H1 (cell line): ENCODE measurements around the gene CDADC1. TPM values are rescaled to one million over a fixed set of nuclear protein-coding genes. Genes with fewer than 3 reads are reported as not detected.

Source experiments
- CTCF ChIA-PET: fragments of 300-600 bp; sonication (Branson Sonifier 250); formaldehyde crosslinking; loops from one replicate; lab custom pipeline; 2021; ENCODE audit not compliant: partially characterized antibody; lab: Charles Lee
- POLR2A ChIA-PET: fragments of 300-600 bp; sonication (Branson Sonifier 250); formaldehyde crosslinking; loops from one replicate; lab custom pipeline; 2021; ENCODE audit warnings: inconsistent platforms; ENCODE audit not compliant: partially characterized antibody; lab: Charles Lee
- DNase-seq, 2 experiments: peaks; one replicate each; pipeline versions ENCODE4 v3.0.0 to v3.0.0-alpha.2; 2010 to 2022; ENCODE audit warnings: low spot score in 2 of 2, low read depth in 1 of 2, mixed read lengths in 1 of 2
- FAIRE-seq: peaks from 2 replicates; lab custom pipeline; 2011; peaks lifted over from hg19 to GRCh38; lab: Jason Lieb, UNC
- H2AFZ ChIP-seq: 2 replicates; pipeline ENCODE4 v1.8.1; 2012; ENCODE audit warnings: low read length, inconsistent platforms
- H2AK5ac ChIP-seq: 2 replicates; pipeline ENCODE4 v1.6.1; 2013; ENCODE audit warnings: low read depth, low read length
- H2BK120ac ChIP-seq: replicated peaks from 2 replicates; pipeline ENCODE3; 2013; ENCODE audit warnings: low read depth, low read length, inconsistent platforms
- H2BK12ac ChIP-seq: 2 replicates; pipeline ENCODE4 v1.6.1; 2013; ENCODE audit warnings: low read depth, low read length
- H2BK15ac ChIP-seq: 2 replicates; pipeline ENCODE4 v1.6.1; 2013; ENCODE audit warnings: low read length
- H2BK20ac ChIP-seq: 2 replicates; pipeline ENCODE4 v1.6.1; 2013; ENCODE audit warnings: low read length
- H2BK5ac ChIP-seq: 2 replicates; pipeline ENCODE4 v1.6.1; 2013; ENCODE audit warnings: low read depth, low read length
- H3K14ac ChIP-seq: 2 replicates; pipeline ENCODE4 v1.6.1; 2013; ENCODE audit warnings: inconsistent platforms; ENCODE audit not compliant: insufficient read length
- H3K18ac ChIP-seq: 2 replicates; pipeline ENCODE4 v1.6.1; 2013; ENCODE audit warnings: low read length; ENCODE audit errors: extremely low read depth
- H3K23ac ChIP-seq: 2 replicates; pipeline ENCODE4 v1.6.1; 2013; ENCODE audit warnings: inconsistent platforms; ENCODE audit not compliant: insufficient read length
- H3K23me2 ChIP-seq: 2 replicates; pipeline ENCODE4 v1.6.1; 2013; ENCODE audit warnings: low read depth, low read length
- H3K27ac ChIP-seq: 2 replicates; pipeline ENCODE4 v1.6.1; 2011; ENCODE audit warnings: low read depth, low read length, inconsistent platforms
- H3K27me3 ChIP-seq, 4 experiments: replicated peaks in 1 of 4; 1 replicate in 1 of 4; 2 replicates in 3 of 4; pipeline versions ENCODE4 v1.6.1 to v1.8.1; 2011 to 2013; ENCODE audit warnings: low read length in 3 of 4, mild to moderate bottlenecking in 3 of 4, inconsistent platforms in 2 of 4, mixed read lengths in 2 of 4, moderate library complexity in 1 of 4; ENCODE audit not compliant: control insufficient read depth in 3 of 4, insufficient read depth in 3 of 4; ENCODE audit errors: extremely low read depth in 1 of 4
- H3K36me3 ChIP-seq, 4 experiments: 2 replicates each; pipeline versions ENCODE4 v1.6.1 to v1.8.1; 2011 to 2013; ENCODE audit warnings: mild to moderate bottlenecking in 4 of 4, low read length in 3 of 4, moderate library complexity in 2 of 4, control low read depth in 1 of 4, inconsistent platforms in 1 of 4; ENCODE audit not compliant: insufficient read depth in 4 of 4, control insufficient read depth in 2 of 4
- H3K4ac ChIP-seq: replicated peaks from 2 replicates; pipeline ENCODE3; 2013; ENCODE audit warnings: low read length, low read depth, mixed read lengths, inconsistent platforms; ENCODE audit not compliant: insufficient read length
- H3K4me1 ChIP-seq, 4 experiments: replicated peaks in 1 of 4; 1 replicate in 1 of 4; 2 replicates in 3 of 4; pipeline versions ENCODE4 v1.6.1 to v1.8.1; 2011 to 2013; ENCODE audit warnings: low read length in 3 of 4, inconsistent platforms in 2 of 4, mixed read lengths in 1 of 4; ENCODE audit not compliant: insufficient read depth in 4 of 4, control insufficient read depth in 3 of 4
- H3K4me2 ChIP-seq, 2 experiments: 2 replicates each; pipeline versions ENCODE4 v1.6.1 to v1.8.1; 2011 to 2013; ENCODE audit warnings: low read depth in 2 of 2, low read length in 2 of 2, control low read depth in 1 of 2, inconsistent platforms in 1 of 2, mild to moderate bottlenecking in 1 of 2; ENCODE audit not compliant: insufficient read depth in 1 of 2
- H3K4me3 ChIP-seq, 4 experiments: fragments of 200-600, 300-600 bp in 1 of 4; sonication (generic), shearing (Covaris generic), sonication (Bioruptor Twin) in 1 of 4; 2 replicates each; pipeline versions ENCODE4 v1.5.1 to v1.8.1; 2011 to 2016; ENCODE audit warnings: low read length in 4 of 4, low read depth in 3 of 4, control low read depth in 2 of 4, inconsistent platforms in 2 of 4, mild to moderate bottlenecking in 2 of 4, mixed read lengths in 1 of 4, moderate library complexity in 1 of 4; ENCODE audit not compliant: insufficient read depth in 2 of 4; ENCODE audit errors: extremely low read depth in 1 of 4
- H3K56ac ChIP-seq: replicated peaks from 2 replicates; pipeline ENCODE3; 2013; ENCODE audit warnings: low read depth, mild to moderate bottlenecking, mixed read lengths, low read length, inconsistent platforms; ENCODE audit not compliant: insufficient read length
- H3K79me1 ChIP-seq: 2 replicates; pipeline ENCODE4 v1.6.1; 2013; ENCODE audit warnings: low read depth, low read length, control low read depth
- H3K79me2 ChIP-seq, 2 experiments: 2 replicates each; pipeline versions ENCODE4 v1.6.1 to v1.8.1; 2012 to 2013; ENCODE audit warnings: low read length in 2 of 2, mild to moderate bottlenecking in 2 of 2, inconsistent platforms in 1 of 2; ENCODE audit not compliant: insufficient read depth in 2 of 2, control insufficient read depth in 1 of 2
- H3K9ac ChIP-seq, 4 experiments: replicated peaks in 1 of 4; 1 replicate in 1 of 4; 2 replicates in 3 of 4; pipeline versions ENCODE4 v1.6.1 to v1.8.1; 2011 to 2013; ENCODE audit warnings: low read depth in 3 of 4, low read length in 3 of 4, control low read depth in 2 of 4, mild to moderate bottlenecking in 2 of 4, moderate library complexity in 2 of 4, inconsistent platforms in 1 of 4; ENCODE audit errors: extremely low read depth in 1 of 4
- H3K9me3 ChIP-seq, 2 experiments: 2 replicates each; pipeline versions ENCODE4 v1.6.1 to v1.8.1; 2012 to 2013; ENCODE audit warnings: mild to moderate bottlenecking in 2 of 2, moderate library complexity in 2 of 2, control low read depth in 1 of 2, inconsistent platforms in 1 of 2, low read depth in 1 of 2, low read length in 1 of 2, mixed read lengths in 1 of 2; ENCODE audit not compliant: insufficient read depth in 2 of 2
- H4K20me1 ChIP-seq, 2 experiments: replicated peaks in 1 of 2; 2 replicates each; pipeline versions ENCODE3 to v1.8.1; 2011 to 2013; ENCODE audit warnings: inconsistent platforms in 2 of 2, low read length in 2 of 2, mild to moderate bottlenecking in 1 of 2; ENCODE audit not compliant: insufficient read depth in 2 of 2, control insufficient read depth in 1 of 2
- H4K5ac ChIP-seq: 2 replicates; pipeline ENCODE4 v1.6.1; 2013; ENCODE audit warnings: low read length, low read depth, mixed read lengths, inconsistent platforms; ENCODE audit not compliant: insufficient read length
- H4K8ac ChIP-seq: 2 replicates; pipeline ENCODE4 v1.8.0; 2013; ENCODE audit warnings: mild to moderate bottlenecking, moderate library complexity, low read length, inconsistent platforms; ENCODE audit not compliant: insufficient read depth; ENCODE audit errors: extremely low read depth
- H4K91ac ChIP-seq: replicated peaks from 2 replicates; pipeline ENCODE3; 2013; ENCODE audit warnings: low read length, mixed read lengths, inconsistent platforms; ENCODE audit not compliant: insufficient read length
- CBX5 ChIP-seq: fragments of 300-800, 300-1000 bp; sonication (generic); IDR thresholded peaks from 2 replicates; pipeline ENCODE4 v1.7.1; 2016; ENCODE audit warnings: antibody characterized with exemption, low read length, low read depth
- YY1 ChIP-seq: IDR thresholded peaks from 2 replicates; pipeline ENCODE4 v1.6.1; 2011; ENCODE audit warnings: low read depth, mild to moderate bottlenecking, low read length
- WGBS, 2 experiments: shearing (Covaris generic) in 1 of 2; methylation state at CpG; one replicate each; pipeline versions ENCODE4 v1.1.6 to v1.1.7; 2013 to 2015; ENCODE audit warnings: low lambda C conversion rate in 2 of 2, mixed read lengths in 2 of 2, inconsistent platforms in 1 of 2, low coverage in 1 of 2, missing lambda C conversion rate in 1 of 2; ENCODE audit not compliant: insufficient replicate concordance in 2 of 2, insufficient coverage in 1 of 2, insufficient read length in 1 of 2; ENCODE audit errors: extremely low coverage in 1 of 2, missing lambda C conversion rate in 1 of 2; 5-methylcytosine and 5-hydroxymethylcytosine counted together
- polyA plus RNA-seq, 7 experiments: library from polyadenylated mRNA; depleted of rRNA in 3 of 7; stranded (reverse) in 5 of 7; unstranded in 2 of 7; fragments of >200 nt in 5 of 7; fragments of 200-250 nt in 2 of 7; gene quantifications; 1 replicate in 5 of 7; 2 replicates in 1 of 7; 4 replicates in 1 of 7; pipeline versions ENCODE4 v1.2.1 to v1.2.3, GENCODE V29; 2011 to 2013; ENCODE audit warnings: missing spikeins in 2 of 7, mixed read lengths in 2 of 7
- total RNA-seq: library from RNA; stranded (reverse); fragmentation: NEBNext Ultra II Directional; extraction: Animal tissue kit (Norgen Biotek cat#: 25700); gene quantifications from 2 replicates; pipeline ENCODE4 v1.2.1, GENCODE V29; 2021

CDADC1 gene
- total and polyA plus RNA-seq, 2 of the 8 experiments (the other 6 are each of a cell fraction or from before 2014, with no cell fraction given) = 0.98 to 2.7 TPM

DNA sequence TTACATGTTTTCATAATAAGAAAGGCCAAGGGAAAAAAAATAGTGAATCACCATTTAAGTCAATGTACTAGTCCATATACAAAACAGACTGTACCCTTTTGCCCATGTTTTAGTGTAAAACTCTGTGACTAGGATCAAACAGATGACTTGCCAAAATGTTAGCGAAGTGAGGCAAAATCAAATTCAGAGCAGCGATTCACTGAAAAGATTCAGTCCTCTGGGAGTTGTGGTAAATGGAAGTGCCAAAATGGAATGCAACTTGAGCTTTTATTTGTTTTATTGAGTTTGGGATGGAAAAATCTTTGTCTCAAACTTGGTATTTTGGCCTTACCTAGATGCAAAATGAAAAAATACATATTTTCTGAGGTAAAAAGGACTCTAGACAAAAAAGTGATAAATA is 9.1 kb downstream of the CDADC1 start:
- H3K23me2 ChIP-seq = no peaks in the 10 kb centered on the region
- H3K56ac ChIP-seq = no peak overlapping the region
- no peak overlapping the region for H2AFZ ChIP-seq
- WGBS, 2 experiments = 93% methylated on average over 2 of the region's 2 CpGs; no CpG with 5 or more reads in 1 of the 2 experiments
- no peak overlapping the region for H4K91ac ChIP-seq
- no peak overlapping the region for H3K9ac ChIP-seq
- no peak overlapping the region for H3K18ac ChIP-seq
- ChIA-PET CTCF (interaction anchor here (0.9 to 1.8 kb wide), 3 partner anchors 17 to 304 kb away, joined by 3 to 6 read pairs (median 3); no protein-coding TSS in a partner anchor), POLR2A (no interaction called here)
- no peaks in the 10 kb centered on the region; the same call in 1 of the 2 replicates for H3K79me1 ChIP-seq
- H3K14ac ChIP-seq = no peak overlapping the region
- no peak overlapping the region for H2AK5ac ChIP-seq
- no peak overlapping the region for H2BK12ac ChIP-seq
- no peak overlapping the region for H2BK5ac ChIP-seq
- H4K5ac ChIP-seq = no peak overlapping the region
- no peak overlapping the region for H3K27ac ChIP-seq
- no peak overlapping the region for H2BK120ac ChIP-seq
- no peak overlapping the region for H4K8ac ChIP-seq
- no peak overlapping the region for H3K4me3 ChIP-seq
- H3K79me2 ChIP-seq = no peaks in the 10 kb centered on the region
- H3K4ac ChIP-seq = no peak overlapping the region
- H2BK20ac ChIP-seq = no peak overlapping the region
- no peaks in the 10 kb centered on the region for H3K27me3 ChIP-seq
- no peak overlapping the region for H2BK15ac ChIP-seq
- H3K4me1 ChIP-seq = no peaks in the 10 kb centered on the region
- no peak overlapping the region for H3K23ac ChIP-seq
- peak; percentile 13 for FAIRE-seq
- no peak overlapping the region for H3K4me2 ChIP-seq
- H4K20me1 ChIP-seq = no peaks in the 10 kb centered on the region
- peaks cover 0 to 8% (median 0%) of the 10 kb centered on the region in 4 experiments; a peak in 2 of 8 replicates for H3K36me3 ChIP-seq
- H3K9me3 ChIP-seq = no peaks in the 10 kb centered on the region
- DNase-seq = no peak
- TF ChIP-seq YY1 = no peak
- TF ChIP-seq CBX5 = no peak
